Lower leg skin (tissue), 3 donors: ENCODE measurements around the gene VWA8.

Source experiments
- POLR2A ChIP-seq, 2 donors: fragments of 450-650 bp; IDR thresholded peaks; one replicate each; pipeline ENCODE4 v1.6.1; 2016 to 2017; ENCODE audit warnings: antibody characterized with exemption in 2 of 2, mild to moderate bottlenecking in 1 of 2, moderate library complexity in 1 of 2
- TF ChIP-seq, protein P1 (sequence below), 3 donors: fragments of 450-650 bp; IDR thresholded peaks; one replicate each; pipeline ENCODE4 v1.5.1; 2016; ENCODE audit warnings: antibody characterized with exemption in 3 of 3, mild to moderate bottlenecking in 3 of 3, moderate library complexity in 2 of 3

- TF ChIP-seq POLR2A (IDR thresholded peaks at IDR 0.05), result no peak
- TF ChIP-seq, protein P1, sequence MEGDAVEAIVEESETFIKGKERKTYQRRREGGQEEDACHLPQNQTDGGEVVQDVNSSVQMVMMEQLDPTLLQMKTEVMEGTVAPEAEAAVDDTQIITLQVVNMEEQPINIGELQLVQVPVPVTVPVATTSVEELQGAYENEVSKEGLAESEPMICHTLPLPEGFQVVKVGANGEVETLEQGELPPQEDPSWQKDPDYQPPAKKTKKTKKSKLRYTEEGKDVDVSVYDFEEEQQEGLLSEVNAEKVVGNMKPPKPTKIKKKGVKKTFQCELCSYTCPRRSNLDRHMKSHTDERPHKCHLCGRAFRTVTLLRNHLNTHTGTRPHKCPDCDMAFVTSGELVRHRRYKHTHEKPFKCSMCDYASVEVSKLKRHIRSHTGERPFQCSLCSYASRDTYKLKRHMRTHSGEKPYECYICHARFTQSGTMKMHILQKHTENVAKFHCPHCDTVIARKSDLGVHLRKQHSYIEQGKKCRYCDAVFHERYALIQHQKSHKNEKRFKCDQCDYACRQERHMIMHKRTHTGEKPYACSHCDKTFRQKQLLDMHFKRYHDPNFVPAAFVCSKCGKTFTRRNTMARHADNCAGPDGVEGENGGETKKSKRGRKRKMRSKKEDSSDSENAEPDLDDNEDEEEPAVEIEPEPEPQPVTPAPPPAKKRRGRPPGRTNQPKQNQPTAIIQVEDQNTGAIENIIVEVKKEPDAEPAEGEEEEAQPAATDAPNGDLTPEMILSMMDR (IDR thresholded peaks at IDR 0.05), result no peak
Observed at GRCh38 chr13:41944635-41945397, 16.1 kb downstream of the VWA8 start.
